ENCODE results near the gene LYZL1. TPM values are rescaled to one million over a fixed set of nuclear protein-coding genes. Genes with fewer than 3 reads are reported as not detected.
"Not testable (repeated sequence)": the region's sequence is repeated elsewhere in the genome, so short reads cannot be mapped to it uniquely, and the experiment has no call there.

LYZL1 gene
- total and polyA plus RNA-seq, 9 donors: not detected

DNA sequence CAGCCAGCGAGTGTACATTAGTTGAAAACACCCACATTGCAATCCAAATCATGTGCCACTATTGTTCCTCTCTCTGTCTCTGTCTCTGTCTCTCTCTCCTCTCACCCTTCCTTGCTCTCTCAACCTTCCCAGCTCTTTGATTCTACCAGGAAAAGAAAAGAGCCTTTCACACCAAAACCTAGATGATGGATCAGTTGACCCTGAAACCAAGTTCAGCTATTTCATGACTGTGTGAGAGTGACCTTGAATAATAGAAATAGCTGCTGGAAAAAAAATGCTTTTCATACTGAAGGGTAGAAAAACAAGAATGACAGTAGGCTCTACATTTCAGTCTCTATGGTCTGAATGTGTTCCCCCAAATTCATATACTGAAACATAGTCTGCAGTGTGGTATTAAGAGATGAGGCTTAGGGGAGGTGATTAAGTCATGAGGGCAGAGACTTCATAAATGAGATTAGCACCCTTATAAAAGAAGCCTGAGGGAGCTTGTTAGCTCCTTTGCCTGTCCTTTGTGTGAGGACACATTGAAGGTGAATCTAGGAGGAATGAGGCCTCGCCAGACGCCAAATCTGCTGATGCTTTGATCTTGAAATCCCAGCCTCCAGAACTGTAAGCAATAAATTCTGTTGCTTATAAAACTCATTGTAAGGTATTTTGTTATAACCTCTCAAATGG lies 65.2 kb downstream of the LYZL1 start:
- Histone ChIP-seq H3K4me3 (no peak overlapping the region), H3K4me1 (ENCODE audit: insufficient read depth) (peaks cover 2% of the 10 kb centered on the region), H3K9me3 (no peaks in the 10 kb centered on the region), H3K27me3 (no peaks in the 10 kb centered on the region), H3K36me3 (no peaks in the 10 kb centered on the region), H3K27ac (peak overlapping the region in 1 of 2 donors; percentile 48)
- DNase-seq: no peak
- TF ChIP-seq POLR2A (IDR thresholded peaks at IDR 0.05) (no peak), EP300 (IDR thresholded peaks at IDR 0.05) (no peak)
- TF ChIP-seq, protein P1, sequence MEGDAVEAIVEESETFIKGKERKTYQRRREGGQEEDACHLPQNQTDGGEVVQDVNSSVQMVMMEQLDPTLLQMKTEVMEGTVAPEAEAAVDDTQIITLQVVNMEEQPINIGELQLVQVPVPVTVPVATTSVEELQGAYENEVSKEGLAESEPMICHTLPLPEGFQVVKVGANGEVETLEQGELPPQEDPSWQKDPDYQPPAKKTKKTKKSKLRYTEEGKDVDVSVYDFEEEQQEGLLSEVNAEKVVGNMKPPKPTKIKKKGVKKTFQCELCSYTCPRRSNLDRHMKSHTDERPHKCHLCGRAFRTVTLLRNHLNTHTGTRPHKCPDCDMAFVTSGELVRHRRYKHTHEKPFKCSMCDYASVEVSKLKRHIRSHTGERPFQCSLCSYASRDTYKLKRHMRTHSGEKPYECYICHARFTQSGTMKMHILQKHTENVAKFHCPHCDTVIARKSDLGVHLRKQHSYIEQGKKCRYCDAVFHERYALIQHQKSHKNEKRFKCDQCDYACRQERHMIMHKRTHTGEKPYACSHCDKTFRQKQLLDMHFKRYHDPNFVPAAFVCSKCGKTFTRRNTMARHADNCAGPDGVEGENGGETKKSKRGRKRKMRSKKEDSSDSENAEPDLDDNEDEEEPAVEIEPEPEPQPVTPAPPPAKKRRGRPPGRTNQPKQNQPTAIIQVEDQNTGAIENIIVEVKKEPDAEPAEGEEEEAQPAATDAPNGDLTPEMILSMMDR (IDR thresholded peaks at IDR 0.05): no peak
- WGBS, 3 donors: 45 to 61% (median 48%) methylated on average over 3 of the region's 3 CpGs
- intact Hi-C loops (cut with DNase I): no loop called here

DNA sequence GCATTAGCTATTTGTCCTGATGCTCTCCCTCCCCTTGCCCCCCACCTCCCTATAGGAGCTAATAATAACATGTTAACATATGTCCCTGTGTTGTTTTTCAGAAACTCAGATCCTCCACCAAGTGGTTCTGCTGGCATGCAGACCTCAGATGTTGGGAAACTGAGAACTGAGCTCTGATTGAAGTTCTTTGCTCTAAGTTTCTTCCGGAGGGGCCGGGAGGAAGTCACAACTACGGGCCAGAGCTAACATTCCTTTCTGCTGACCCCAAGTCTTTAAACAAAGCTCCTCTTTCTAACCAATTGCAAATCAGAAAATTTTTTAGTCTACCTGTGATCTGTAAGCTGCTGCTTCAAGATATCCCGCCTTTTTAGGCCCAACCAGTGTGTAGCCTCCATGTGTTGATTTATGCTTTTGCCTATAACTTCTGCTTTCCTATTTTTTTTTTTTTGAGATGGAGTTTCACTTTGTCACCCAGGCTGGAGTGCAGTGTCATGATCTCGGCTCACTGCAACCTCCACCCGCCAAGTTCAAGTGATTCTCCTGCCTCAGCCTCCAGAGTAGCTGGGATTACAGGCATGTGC lies 66.6 kb downstream of the LYZL1 start:
- WGBS, 3 donors: 61 to 72% (median 71%) methylated on average over 6 of the region's 6 CpGs

DNA sequence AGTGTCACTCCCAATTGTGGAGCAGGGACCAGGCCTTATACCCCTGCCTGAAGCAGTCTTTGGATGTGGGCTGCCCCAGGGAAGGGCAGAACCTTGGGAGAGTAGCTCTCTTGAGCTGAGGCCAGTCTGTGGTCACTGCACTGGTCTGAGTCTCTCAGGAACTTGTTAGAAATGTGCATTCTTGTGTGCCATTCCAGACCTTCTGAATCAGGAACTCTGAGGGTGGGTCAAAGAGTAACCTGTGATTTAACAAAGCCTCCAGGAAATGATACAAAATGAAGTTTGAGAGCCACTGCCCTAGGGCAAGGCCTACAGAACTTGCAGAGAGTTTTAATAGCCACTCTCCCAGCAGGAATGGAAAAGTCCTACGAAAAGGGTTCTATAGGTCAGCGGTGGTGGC lies 68.1 kb downstream of the LYZL1 start:
- no peak for DNase-seq
- H3K4me1 ChIP-seq (ENCODE audit: insufficient read depth): peaks cover 2% of the 10 kb centered on the region
- 97 to 100% (median 100%) methylated on average over 2 of the region's 2 CpGs for WGBS, 3 donors

More for the DNA sequence above, 66.6 kb downstream of the LYZL1 start:
- no peak for DNase-seq
- Histone ChIP-seq H3K27ac (no peak overlapping the region), H3K4me1 (ENCODE audit: insufficient read depth) (peaks cover 2% of the 10 kb centered on the region), H3K27me3 (no peaks in the 10 kb centered on the region), H3K36me3 (no peaks in the 10 kb centered on the region), H3K9me3 (no peaks in the 10 kb centered on the region), H3K4me3 (no peak overlapping the region)
- TF ChIP-seq POLR2A (IDR thresholded peaks at IDR 0.05): no peak
- TF ChIP-seq, protein P1 (IDR thresholded peaks at IDR 0.05): no peak
- TF ChIP-seq EP300 (IDR thresholded peaks at IDR 0.05): no peak
- intact Hi-C loops (cut with DNase I): no loop called here

DNA sequence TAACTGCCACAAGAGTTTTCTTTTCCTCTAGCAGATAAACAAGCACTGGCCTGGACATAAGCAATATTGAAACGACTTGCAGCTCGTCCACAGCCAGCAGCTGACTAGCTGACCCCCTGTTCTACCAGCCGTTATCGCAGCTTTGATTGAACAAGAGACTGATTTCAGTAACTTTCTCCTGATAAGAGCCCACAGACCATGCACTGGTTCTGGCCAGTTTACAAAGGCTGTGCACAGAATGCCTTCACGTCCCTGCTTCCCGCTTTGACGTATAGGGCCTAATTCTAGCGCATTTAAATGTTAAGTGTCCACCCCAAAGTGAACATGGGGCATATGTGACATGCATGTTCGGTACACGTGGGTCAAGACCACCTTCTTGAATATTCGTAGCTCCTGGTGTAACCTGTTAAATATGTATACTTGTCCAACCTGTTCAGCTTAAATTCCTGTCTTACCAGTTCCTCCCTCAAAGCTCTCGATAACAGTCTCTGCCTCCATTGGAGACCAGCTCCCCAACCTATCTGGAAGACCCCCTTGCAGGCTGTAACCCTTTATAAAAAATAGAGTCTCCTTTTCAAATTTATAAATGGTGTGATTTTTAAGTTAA lies 69.2 kb downstream of the LYZL1 start:
- peaks cover 2% of the 10 kb centered on the region for H3K4me1 ChIP-seq (ENCODE audit: insufficient read depth)
- intact Hi-C loops (cut with DNase I): no loop called here
- TF ChIP-seq EP300 (IDR thresholded peaks at IDR 0.05) (no peak), POLR2A (IDR thresholded peaks at IDR 0.05) (no peak)
- TF ChIP-seq, protein P1 (IDR thresholded peaks at IDR 0.05): no peak
- DNase-seq: no peak
- H3K27me3 ChIP-seq: no peaks in the 10 kb centered on the region
- no peaks in the 10 kb centered on the region for H3K9me3 ChIP-seq
- no peak overlapping the region for H3K27ac ChIP-seq
- H3K4me3 ChIP-seq: no peak overlapping the region
- 62 to 79% (median 71%) methylated on average over 12 of the region's 12 CpGs for WGBS, 3 donors
- H3K36me3 ChIP-seq: no peaks in the 10 kb centered on the region

More for the DNA sequence above, 68.1 kb downstream of the LYZL1 start:
- intact Hi-C loops (cut with DNase I): no loop called here
- Histone ChIP-seq H3K36me3 (no peaks in the 10 kb centered on the region), H3K4me3 (no peak overlapping the region), H3K9me3 (no peaks in the 10 kb centered on the region), H3K27ac (no peak overlapping the region), H3K27me3 (no peaks in the 10 kb centered on the region)
- no peak for TF ChIP-seq EP300 (IDR thresholded peaks at IDR 0.05)
- TF ChIP-seq POLR2A (IDR thresholded peaks at IDR 0.05): no peak
- TF ChIP-seq, protein P1 (IDR thresholded peaks at IDR 0.05): no peak

DNA sequence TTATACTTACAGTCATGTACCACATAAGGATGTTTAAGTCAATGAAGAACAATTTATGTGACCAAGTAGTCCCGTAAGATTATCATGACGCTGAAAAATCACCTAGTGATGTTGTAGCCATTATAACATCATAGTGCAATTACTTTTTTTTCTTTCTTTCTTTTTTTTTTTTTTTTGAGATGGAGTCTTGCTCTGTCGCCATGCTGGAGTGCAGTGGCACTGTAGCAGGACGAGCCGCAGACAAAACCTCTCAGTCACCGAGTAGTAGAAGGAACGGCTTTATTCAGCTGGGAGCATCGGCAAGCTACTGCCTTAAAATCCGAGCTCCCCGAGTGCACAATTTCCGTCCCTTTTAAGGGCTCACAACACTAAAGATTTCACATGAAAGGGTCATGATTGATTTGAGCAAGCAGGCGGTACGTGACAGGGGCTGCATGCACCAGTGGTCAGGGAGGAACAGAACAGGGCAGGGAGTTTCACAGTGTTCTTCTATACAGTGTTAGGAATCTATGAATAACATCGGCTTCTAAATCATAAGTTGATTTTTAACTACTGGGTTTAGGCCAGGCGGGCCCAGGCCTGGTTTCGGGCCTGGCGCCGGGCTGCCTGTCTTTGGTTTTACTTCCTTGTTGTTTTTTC lies 71.5 kb downstream of the LYZL1 start:
- H3K36me3 ChIP-seq; H3K27ac ChIP-seq; H3K4me1 ChIP-seq (ENCODE audit: insufficient read depth); intact Hi-C loops (cut with DNase I); H3K9me3 ChIP-seq; H3K4me3 ChIP-seq; DNase-seq; H3K27me3 ChIP-seq: not testable (repeated sequence)
- WGBS, 3 donors: 90 to 97% (median 91%) methylated on average over 18 of the region's 18 CpGs

Data from ovary (tissue), 9 donors.